SK-N-MC (cell line): ENCODE measurements around the gene FHIT.

Experiments
- EZH2 ChIP-seq: fragments of 200-600 bp; sonication (generic); IDR thresholded peaks from one replicate; pipeline ENCODE4 v1.6.1; 2017; ENCODE audit warnings: antibody characterized with exemption
- FOXP2 ChIP-seq: optimal IDR thresholded peaks from 2 replicates; pipeline ENCODE3; 2011; ENCODE audit warnings: mild to moderate bottlenecking, moderate library complexity; ENCODE audit not compliant: insufficient read depth; ENCODE audit errors: extremely low read length, control extremely low read depth
- POLR2AphosphoS5 ChIP-seq: IDR thresholded peaks from 2 replicates; pipeline ENCODE4 v1.6.1; 2012; ENCODE audit warnings: mild to moderate bottlenecking, low read depth, low read length, borderline replicate concordance

DNA sequence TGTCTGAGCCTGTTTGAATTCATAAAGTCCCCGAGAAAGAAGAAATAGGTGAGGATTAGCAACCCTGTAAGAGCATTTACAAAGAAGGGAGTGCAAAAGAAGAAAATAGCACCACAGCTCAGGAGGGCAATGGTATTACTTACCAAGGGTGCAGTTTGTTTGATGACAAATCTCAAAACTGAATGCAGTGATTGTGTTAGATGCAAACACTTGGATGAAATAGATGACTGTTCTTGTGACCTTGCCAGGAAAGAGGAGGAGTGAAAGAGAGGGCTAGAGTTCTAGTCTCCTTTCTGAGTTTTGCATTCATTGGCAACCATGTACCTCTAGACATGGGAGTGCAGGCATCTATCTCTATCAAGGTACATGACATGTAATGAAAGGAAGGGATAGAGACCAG is 1170.6 kb downstream of the FHIT start:
- TF ChIP-seq POLR2AphosphoS5 (no peak), EZH2 (no peak), FOXP2 (no peak)
